GM10248 (cell line): ENCODE data around the gene PHRF1.

Source experiments
- CTCF ChIA-PET: fragments of 300-600 bp; sonication (Branson Sonifier 250); formaldehyde crosslinking; extraction: SDS; loops from one replicate; lab custom pipeline; 2021; ENCODE audit warnings: antibody characterized with exemption; lab: Yijun Ruan, JAX
- POLR2A ChIA-PET: fragments of 350-650 bp; sonication (Branson Sonifier 250); formaldehyde crosslinking; extraction: SDS; loops from one replicate; lab custom pipeline; 2020; ENCODE audit warnings: antibody characterized with exemption; lab: Yijun Ruan, JAX
- DNase-seq: peaks from one replicate; pipeline ENCODE4 v3.0.0; 2012; ENCODE audit errors: extremely low spot score
- TF ChIP-seq, protein P1 (sequence below): IDR thresholded peaks from 2 replicates; pipeline ENCODE4 v1.5.1; 2012; ENCODE audit warnings: mild to moderate bottlenecking, low read depth; ENCODE audit errors: extremely low read depth, missing control alignments, control extremely low read depth

PHRF1 gene

DNA sequence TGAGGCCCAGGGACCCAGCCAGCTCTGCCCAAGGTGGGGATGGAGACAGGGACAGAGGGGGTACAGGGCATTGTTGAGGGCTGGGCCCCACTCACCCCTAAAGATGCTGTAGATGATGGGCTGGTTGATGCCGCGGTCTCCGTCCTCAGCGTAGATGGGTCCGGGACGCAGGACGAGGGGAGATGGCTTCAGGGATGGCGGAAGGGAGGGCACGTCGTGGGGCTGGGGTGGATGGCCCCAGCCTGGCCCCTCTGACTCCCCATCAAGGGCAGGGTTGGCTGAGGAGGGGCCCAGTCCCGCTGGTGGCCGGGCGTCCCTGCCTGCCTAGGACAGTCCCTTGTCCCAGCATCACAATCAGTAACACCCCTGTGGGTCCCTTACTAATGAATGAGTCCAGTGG lies 43.9 kb downstream of the PHRF1 start:
- no peak for DNase-seq
- ChIA-PET POLR2A (no interaction called here), CTCF (no interaction called here)
- TF ChIP-seq, protein P1, sequence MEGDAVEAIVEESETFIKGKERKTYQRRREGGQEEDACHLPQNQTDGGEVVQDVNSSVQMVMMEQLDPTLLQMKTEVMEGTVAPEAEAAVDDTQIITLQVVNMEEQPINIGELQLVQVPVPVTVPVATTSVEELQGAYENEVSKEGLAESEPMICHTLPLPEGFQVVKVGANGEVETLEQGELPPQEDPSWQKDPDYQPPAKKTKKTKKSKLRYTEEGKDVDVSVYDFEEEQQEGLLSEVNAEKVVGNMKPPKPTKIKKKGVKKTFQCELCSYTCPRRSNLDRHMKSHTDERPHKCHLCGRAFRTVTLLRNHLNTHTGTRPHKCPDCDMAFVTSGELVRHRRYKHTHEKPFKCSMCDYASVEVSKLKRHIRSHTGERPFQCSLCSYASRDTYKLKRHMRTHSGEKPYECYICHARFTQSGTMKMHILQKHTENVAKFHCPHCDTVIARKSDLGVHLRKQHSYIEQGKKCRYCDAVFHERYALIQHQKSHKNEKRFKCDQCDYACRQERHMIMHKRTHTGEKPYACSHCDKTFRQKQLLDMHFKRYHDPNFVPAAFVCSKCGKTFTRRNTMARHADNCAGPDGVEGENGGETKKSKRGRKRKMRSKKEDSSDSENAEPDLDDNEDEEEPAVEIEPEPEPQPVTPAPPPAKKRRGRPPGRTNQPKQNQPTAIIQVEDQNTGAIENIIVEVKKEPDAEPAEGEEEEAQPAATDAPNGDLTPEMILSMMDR, result no peak

DNA sequence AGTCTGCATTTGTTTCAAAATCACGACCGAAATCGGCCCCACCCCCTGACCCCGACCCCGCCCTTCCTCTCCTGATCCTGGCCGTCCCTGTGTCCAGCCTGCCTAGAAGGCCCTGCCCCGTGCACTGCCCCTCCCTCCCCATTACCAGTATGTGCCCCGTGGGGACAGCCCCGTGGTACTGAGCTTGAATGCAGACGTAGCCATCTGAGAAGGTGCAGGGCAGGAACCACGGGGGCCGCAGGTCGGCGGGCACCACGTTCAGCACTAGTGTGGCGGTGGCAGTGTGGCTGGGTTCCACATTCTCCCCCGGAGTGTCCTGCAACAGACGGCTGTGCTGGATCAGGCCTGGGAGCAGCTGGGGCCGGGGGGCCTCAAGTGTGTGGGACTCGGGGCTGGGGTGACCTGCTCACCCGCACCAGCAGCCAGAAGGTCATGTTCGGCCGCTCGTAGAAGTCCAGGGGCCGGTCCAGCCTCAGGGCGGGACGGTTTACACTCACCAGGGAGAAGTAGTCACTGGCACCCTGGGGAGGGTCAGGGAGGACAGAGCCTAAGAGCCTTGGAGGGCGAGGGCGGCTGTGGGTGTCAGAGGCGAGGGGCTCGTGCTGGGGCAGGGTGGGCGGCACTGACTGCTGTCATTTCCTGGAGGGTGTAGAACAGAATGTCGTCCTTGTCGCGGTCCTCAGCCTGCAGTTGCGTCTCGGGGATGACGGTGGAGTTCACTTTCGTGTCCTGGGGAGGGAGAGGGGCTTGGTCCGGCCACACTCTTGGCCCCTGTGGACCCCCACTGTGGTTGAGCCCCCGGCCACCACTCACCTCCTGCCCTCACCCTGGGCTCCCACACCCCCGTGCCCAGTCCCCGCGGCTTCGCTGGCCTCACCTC lies 44.9 kb downstream of the PHRF1 start:
- TF ChIP-seq, protein P1, result no peak
- CTCF ChIA-PET, result no interaction called here
- POLR2A ChIA-PET, result no interaction called here
- DNase-seq, result no peak

DNA sequence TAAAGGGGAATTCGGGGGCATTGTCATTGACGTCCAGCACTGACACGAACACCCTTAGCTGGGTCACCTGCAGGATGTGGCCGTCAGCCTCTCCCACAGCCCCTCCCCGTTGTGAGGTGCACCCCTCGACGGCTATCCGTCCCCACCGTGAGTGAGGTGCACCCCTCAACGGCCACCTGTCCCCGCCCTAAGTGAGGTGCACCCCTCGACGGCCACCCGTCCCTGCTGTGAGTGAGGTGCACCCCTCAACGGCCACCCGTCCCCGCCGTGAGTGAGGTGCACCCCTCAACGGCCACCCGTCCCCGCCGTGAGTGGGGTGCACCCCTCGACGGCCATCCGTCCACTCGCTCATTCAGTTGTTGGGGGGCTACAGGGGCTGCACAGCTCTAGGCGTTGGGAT lies 45.6 kb downstream of the PHRF1 start:
- CTCF ChIA-PET, result no interaction called here
- TF ChIP-seq, protein P1, result no peak
- no peak for DNase-seq
- POLR2A ChIA-PET, result no interaction called here

DNA sequence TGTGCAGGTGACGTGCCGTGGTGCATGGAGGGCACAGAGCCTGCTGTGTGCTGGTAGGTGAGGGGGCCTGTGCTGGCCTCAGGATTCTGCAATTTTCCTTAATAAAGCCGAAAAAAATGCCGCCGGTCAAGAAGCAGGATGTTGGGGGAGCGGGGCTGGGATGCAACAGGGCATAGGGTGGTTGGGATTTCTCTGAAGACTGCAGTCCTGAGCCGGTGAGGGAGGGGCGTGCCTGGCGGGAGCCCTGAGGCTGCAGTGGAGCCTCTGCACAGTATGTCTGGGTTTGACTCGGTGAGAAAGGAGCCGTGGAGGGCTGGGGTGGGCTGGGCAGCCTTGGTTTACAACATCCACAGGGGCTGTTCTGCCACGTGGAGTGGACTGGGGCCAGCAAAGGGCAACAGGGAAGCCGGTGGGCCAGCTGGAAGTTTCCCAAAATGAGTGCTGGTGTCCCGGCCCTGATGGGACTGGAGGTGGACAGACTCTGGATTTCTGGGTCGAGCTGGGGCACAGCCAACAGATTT lies 47.1 kb downstream of the PHRF1 start:
- POLR2A ChIA-PET, result no interaction called here
- CTCF ChIA-PET, result no interaction called here
- no peak for DNase-seq
- TF ChIP-seq, protein P1, result no peak

DNA sequence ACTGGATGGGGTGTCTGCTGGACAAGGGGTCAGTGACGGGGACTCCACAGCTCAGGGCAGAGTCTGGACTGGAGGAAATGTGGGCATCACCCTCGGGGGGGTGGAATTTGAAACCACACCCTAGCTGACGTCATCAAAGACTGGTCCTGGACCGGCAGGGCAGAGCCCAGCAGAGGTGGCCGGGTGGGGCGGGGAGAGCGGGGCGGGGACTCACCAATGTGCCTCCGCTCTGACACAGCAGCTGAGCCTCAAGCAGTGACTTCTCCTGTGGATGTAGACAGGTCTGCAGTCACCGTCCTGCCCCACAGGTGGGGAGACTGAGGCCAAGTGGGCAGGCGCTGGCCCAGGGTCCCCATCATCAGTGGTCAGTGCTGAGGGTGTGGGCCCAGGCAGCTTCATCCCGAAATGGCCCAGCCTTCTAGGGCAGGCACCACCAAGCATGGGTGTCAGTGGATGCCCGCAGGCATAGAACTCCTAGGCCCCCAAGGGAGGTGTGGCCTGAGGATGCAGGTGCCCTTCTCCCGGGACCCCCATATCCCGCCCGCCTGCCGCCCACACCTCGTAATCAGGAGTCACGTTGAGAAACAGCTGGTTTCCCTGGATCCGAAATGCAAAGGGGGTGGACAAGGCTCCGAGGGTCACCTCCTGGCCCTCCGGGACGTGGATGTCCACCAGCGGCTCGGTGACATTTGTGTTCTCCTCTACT lies 47.9 kb downstream of the PHRF1 start:
- CTCF ChIA-PET, result no interaction called here
- TF ChIP-seq, protein P1, result no peak
- DNase-seq, result no peak
- POLR2A ChIA-PET, result no interaction called here

DNA sequence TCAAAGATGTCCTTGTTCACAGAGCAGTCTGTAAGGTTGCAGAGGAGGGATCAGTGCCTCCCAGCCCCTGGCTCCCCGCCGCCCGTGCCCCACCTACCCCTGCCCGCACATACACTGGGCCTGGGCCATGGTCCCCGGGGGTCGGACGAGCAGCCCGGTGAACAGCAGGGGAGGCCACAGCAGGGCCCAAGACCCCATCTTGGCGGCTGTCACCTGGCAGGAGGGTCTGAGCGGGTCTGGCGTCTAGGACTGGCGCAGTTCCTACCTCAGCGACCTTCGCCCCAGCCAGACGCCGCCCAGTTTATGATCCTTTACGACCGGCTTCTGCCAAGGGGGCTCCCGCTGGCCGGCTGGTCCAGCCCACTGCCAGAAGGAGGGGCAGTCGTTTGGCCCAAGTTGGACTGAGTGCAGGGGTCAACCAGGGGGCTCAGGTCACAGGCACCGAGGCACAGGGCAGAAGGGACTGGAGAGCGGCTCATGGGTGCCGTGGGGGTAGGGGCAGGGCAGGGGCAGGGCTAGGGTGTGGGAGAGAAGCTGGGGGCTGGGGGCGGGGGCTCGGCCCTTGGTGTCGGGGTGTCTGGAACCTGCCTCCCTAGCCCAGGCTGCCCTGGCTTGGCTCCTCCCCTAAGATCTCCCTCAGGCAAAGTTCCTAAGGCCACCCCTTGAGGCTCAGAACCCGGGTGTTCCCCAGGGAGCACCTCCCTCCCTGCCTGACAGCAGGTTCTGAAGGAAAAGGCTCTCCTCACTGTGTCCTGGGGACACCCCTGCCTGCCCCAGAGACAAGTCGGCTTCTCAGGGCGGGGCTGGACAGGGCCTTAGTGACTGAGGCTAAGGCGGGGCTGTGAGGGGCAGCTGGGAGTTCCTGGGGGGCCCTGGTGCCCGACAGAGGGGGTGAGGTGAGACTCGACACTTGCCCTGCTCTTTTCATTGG lies 48.7 kb downstream of the PHRF1 start, which contains the start of gene CDHR5:
CDHR5 (minus strand) TSS at position 251 of the 931 bp plus-strand sequence; CDS start at position 198, 53 bp downstream.
- ChIA-PET POLR2A (no interaction called here), CTCF (no interaction called here)
- TF ChIP-seq, protein P1, result no peak
- no peak for DNase-seq
